ENCODE measurements around the gene MLLT3. TPM values are rescaled to one million over a fixed set of nuclear protein-coding genes. Genes with fewer than 3 reads are reported as not detected.

Gene MLLT3
- total RNA-seq, 4 donors from 2014 or later: 4.0 to 6.4 (median 4.5) TPM

DNA sequence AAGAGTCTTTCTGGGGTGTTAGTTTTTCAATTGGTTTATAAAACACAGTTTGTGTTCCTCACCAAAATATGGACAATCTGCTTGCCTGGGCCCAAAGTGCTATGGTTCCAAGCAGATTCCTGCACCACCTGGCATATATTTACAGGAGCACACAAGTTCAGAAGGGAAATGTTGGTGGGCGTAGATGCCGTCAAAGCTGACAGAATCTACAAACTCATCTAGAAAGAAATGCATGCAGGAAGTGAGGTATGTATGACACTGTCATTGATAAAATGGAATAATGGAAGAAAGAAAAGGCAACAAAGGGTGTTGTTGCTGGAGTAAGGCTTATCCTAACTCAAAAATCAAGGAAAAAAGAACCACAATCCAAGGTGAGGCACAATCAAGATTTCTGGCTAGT is 225.8 kb downstream of the MLLT3 start:
- no peaks in the 10 kb centered on the region for H3K4me1 ChIP-seq
- H3K36me3 ChIP-seq: no peaks in the 10 kb centered on the region
- H3K4me3 ChIP-seq: no peak overlapping the region
- TF ChIP-seq POLR2A (IDR thresholded peaks at IDR 0.05): no peak
- TF ChIP-seq, protein P1, sequence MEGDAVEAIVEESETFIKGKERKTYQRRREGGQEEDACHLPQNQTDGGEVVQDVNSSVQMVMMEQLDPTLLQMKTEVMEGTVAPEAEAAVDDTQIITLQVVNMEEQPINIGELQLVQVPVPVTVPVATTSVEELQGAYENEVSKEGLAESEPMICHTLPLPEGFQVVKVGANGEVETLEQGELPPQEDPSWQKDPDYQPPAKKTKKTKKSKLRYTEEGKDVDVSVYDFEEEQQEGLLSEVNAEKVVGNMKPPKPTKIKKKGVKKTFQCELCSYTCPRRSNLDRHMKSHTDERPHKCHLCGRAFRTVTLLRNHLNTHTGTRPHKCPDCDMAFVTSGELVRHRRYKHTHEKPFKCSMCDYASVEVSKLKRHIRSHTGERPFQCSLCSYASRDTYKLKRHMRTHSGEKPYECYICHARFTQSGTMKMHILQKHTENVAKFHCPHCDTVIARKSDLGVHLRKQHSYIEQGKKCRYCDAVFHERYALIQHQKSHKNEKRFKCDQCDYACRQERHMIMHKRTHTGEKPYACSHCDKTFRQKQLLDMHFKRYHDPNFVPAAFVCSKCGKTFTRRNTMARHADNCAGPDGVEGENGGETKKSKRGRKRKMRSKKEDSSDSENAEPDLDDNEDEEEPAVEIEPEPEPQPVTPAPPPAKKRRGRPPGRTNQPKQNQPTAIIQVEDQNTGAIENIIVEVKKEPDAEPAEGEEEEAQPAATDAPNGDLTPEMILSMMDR (IDR thresholded peaks at IDR 0.05 in 4 of 5, conservative IDR thresholded peaks at IDR 0.05 in 1 of 5): no peak
- no peak overlapping the region for H3K27ac ChIP-seq
- intact Hi-C loops (cut with DNase I; ENCODE audit: low total_unique reads) (no loop called here), in situ Hi-C loops (cut with MboI; ENCODE audit: low sequenced_read_pairs in 4 of 4) (no loop called here)
- no peaks in the 10 kb centered on the region for H3K9me3 ChIP-seq
- no peaks in the 10 kb centered on the region for H3K27me3 ChIP-seq
- DNase-seq (no peak), ATAC-seq (no peak)

- H3K27ac ChIP-seq: no peak overlapping the region
- H3K4me3 ChIP-seq: no peak overlapping the region
- in situ Hi-C loops (cut with MboI; ENCODE audit: low sequenced_read_pairs in 4 of 4) (no loop called here), intact Hi-C loops (cut with DNase I; ENCODE audit: low total_unique reads) (no loop called here)
- no peaks in the 10 kb centered on the region for H3K4me1 ChIP-seq
- no peak for ATAC-seq
- no peak for DNase-seq
- TF ChIP-seq, protein P1 (IDR thresholded peaks at IDR 0.05 in 4 of 5, conservative IDR thresholded peaks at IDR 0.05 in 1 of 5): no peak
- TF ChIP-seq POLR2A (IDR thresholded peaks at IDR 0.05): no peak
- no peaks in the 10 kb centered on the region for H3K9me3 ChIP-seq
- H3K36me3 ChIP-seq: no peaks in the 10 kb centered on the region
- no peaks in the 10 kb centered on the region for H3K27me3 ChIP-seq
Measured at GRCh38 chr9:20395651-20396050, 226.6 kb downstream of the MLLT3 start.

DNA sequence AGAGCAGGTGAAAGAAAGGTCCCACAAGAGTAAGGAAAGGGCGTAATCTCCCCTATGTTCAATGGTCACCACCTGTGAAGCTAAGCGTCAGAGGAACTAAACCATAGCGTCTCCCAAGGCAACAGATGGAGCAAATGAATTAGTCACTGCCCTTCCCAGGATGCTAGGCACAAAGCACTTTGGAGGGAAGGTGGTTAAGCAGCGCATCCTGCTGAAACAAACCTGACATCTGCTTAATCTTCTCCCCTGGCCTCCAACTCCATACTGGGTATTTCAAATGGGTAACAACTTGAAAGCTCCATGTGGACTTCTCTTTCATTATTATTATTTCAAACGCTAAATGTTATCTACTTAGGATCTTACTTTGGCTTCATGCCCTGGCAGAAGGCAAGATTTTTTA is 227.3 kb downstream of the MLLT3 start:
- ATAC-seq (no peak), DNase-seq (no peak)
- no peak overlapping the region for H3K4me3 ChIP-seq
- no peak for TF ChIP-seq POLR2A (IDR thresholded peaks at IDR 0.05)
- TF ChIP-seq, protein P1 (IDR thresholded peaks at IDR 0.05 in 4 of 5, conservative IDR thresholded peaks at IDR 0.05 in 1 of 5): no peak
- H3K36me3 ChIP-seq: no peaks in the 10 kb centered on the region
- no peaks in the 10 kb centered on the region for H3K4me1 ChIP-seq
- intact Hi-C loops (cut with DNase I; ENCODE audit: low total_unique reads): no loop called here
- in situ Hi-C loops (cut with MboI; ENCODE audit: low sequenced_read_pairs in 4 of 4): no loop called here
- no peaks in the 10 kb centered on the region for H3K27me3 ChIP-seq
- no peaks in the 10 kb centered on the region for H3K9me3 ChIP-seq
- H3K27ac ChIP-seq: no peak overlapping the region

DNA sequence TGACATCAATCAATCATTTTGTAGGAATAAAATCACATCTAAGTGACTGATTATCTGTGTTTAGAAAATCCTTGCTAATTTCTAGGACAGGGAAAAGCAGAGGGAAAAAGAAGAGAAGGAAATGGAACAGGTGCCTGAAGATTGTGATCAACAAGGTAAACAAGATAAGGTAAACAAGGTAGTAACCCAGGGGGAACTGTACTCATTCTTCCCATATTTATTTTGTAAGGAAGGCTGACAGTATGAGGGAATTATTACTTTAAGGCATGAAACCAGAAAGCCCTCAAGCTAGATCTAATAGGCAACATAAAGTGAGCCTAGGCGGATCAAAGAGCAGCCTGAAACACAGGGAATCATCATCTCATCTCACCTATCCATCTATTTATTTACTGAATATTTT is 231.1 kb downstream of the MLLT3 start:
- DNase-seq (no peak), ATAC-seq (no peak)
- no peak overlapping the region for H3K27ac ChIP-seq
- H3K36me3 ChIP-seq: no peaks in the 10 kb centered on the region
- in situ Hi-C loops (cut with MboI; ENCODE audit: low sequenced_read_pairs in 4 of 4): no loop called here
- H3K9me3 ChIP-seq: no peaks in the 10 kb centered on the region
- no peaks in the 10 kb centered on the region for H3K4me1 ChIP-seq
- H3K27me3 ChIP-seq: no peaks in the 10 kb centered on the region
- intact Hi-C loops (cut with DNase I; ENCODE audit: low total_unique reads): no loop called here
- TF ChIP-seq POLR2A (IDR thresholded peaks at IDR 0.05): no peak
- TF ChIP-seq, protein P1 (IDR thresholded peaks at IDR 0.05 in 4 of 5, conservative IDR thresholded peaks at IDR 0.05 in 1 of 5): no peak
- H3K4me3 ChIP-seq: no peak overlapping the region

DNA sequence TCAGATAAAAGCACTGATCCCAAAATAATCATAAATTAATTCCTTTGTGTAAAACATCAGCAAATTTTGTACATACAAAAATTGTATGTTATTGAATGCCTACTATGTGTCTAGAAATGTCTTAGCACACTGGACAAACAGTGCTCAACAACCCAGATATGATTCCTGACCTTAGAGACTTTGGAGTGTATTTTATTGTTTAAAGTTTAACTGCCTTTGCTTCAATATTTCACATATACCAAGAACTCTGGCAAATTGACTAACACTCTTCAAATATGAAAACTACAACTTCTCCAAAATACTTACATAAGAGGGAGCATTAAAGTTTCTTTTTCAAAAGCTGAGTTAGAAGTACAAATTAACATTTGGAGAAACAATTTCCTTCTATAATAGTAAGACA is 231.9 kb downstream of the MLLT3 start:
- no peak overlapping the region for H3K4me3 ChIP-seq
- TF ChIP-seq POLR2A (IDR thresholded peaks at IDR 0.05): no peak
- TF ChIP-seq, protein P1 (IDR thresholded peaks at IDR 0.05 in 4 of 5, conservative IDR thresholded peaks at IDR 0.05 in 1 of 5): no peak
- DNase-seq (no peak), ATAC-seq (no peak)
- intact Hi-C loops (cut with DNase I; ENCODE audit: low total_unique reads): no loop called here
- no peaks in the 10 kb centered on the region for H3K36me3 ChIP-seq
- H3K27me3 ChIP-seq: no peaks in the 10 kb centered on the region
- H3K9me3 ChIP-seq: no peaks in the 10 kb centered on the region
- H3K27ac ChIP-seq: no peak overlapping the region
- H3K4me1 ChIP-seq: no peaks in the 10 kb centered on the region
- in situ Hi-C loops (cut with MboI; ENCODE audit: low sequenced_read_pairs in 4 of 4): no loop called here
